Endothelial cell of hepatic sinusoid (primary cell): ENCODE results near the gene LSR.

Experiments
- in situ Hi-C: cut with HindIII; loops from 2 replicates; pipeline ENCODE4 v1.10.0; 2017; ENCODE audit warnings: low sequenced_read_pairs

LSR gene

DNA sequence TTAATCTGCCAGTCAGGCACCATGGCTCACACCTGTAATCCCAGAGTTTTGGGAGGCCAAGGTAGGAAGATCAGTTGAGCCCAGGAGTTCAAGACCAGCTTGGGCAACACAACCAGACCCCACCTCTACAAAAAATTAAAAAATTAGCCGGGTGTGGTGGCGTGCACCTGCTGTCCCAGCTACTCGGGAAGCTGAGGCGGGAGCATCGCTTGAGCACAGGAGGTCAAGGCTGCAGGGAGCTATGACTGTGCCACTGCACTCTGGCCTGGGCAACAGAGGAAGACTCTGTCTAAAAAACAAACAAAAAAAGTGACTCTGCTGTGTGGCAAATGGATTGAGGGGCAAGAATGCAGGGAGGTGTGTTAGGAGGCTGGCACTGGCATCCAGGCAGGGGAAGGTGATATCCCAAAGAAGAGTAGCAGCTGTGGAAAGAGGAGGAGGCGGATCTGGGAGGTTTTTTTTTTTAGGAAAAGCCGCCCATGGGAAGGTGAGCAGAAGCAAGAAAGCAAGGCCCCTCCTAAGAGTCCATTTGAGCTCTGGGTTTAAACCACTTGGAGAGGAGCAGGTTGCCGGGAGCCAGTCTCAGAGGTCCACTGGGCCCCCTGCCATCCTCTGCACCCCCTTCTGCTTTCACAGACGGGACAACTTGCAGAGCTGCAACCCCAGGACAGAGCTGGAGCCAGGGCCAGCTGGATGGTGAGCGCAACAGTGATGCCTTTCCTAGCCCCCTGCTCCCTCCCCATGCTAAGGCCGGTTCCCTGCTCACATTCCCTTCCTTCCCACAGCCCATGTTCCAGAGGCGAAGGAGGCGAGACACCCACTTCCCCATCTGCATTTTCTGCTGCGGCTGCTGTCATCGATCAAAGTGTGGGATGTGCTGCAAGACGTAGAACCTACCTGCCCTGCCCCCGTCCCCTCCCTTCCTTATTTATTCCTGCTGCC, 35.6 kb downstream of the LSR start:
- in situ Hi-C loops: loop anchor here (5.0 to 25.0 kb wide), 3 partner anchors 42 to 153 kb away; partner anchors contain the start of gene FFAR2

DNA sequence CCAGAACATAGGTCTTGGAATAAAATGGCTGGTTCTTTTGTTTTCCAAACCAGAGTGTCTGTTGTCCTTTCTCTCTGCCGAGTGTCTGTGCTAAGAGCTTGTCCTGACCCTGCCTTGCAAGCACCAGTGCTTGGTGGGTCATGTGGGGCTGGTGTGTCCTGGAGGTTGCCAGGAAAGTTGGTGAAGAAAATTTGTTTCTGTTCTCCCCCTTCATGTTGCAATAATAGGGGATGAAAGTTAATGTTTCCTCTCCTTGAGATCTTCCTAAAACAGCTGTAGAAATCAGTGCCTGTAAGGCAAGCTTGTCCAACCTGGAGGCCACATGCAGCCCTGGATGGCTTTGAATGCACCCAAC, 36.3 kb downstream of the LSR start:
- in situ Hi-C loops: loop anchor here (25.0 kb wide), 1 partner anchor 152 kb away; the partner anchor contains the start of gene FFAR2

DNA sequence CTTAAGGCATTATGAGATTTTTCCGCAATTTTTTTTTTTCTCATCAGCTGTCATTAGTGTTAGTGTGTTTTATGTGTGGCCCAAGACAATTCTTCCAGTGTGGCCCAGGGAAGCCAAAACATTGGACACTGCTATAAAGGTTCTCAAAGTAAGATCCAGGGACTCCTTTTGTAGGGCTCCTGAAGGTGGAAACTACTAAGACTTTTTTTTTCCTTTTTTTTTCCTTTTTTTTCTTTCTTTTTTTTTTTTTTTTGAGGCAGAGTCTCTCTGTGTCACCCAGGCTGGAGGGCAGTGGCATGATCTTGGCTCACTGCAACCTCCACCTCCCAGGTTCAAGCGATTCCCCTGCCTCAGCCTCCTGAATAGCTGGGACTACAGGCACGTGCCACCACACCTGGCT, 36.7 kb downstream of the LSR start:
- in situ Hi-C loops: loop anchor here (25.0 kb wide), 1 partner anchor 152 kb away; the partner anchor contains the start of gene FFAR2

DNA sequence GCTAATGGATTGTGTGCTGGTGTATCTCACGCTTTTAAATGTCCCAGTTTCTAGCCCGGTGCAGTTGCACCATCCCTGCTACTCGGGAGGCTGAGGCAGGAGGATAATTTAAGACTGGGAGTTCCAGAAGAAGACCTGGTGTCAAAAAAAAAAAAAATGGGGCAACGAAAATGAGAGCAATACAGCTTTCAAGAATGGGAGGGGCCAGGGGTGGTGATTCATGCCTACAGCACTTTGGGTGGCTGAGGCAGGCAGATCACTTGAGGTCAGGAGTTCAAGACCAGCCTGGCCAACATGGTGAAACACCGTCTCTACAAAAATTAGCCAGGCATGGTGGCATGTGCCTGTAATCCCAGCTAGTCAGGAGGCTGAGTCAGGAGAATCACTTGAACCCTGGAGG, 37.3 kb downstream of the LSR start:
- in situ Hi-C loops: loop anchor here (25.0 kb wide), 1 partner anchor 151 kb away; the partner anchor contains the start of gene FFAR2

DNA sequence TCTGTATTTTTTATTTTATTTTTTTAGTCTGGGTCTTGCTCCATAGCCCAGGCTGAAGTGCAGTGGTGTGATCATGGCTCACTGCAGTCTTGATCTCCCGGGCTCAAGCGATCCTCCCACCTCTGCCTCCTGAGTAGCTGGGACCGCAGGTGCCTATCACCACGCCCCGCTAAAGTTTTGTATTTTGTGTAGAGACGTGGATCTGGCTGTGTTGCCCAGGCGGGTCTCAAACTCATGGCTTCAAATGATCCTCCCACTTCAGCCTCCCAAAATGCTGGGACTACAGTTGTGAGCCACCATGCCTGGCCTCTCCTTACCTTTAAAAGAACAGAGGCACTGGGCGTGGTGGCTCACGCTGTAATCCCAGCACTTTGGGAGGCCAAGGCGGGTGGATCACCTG, 38.9 kb downstream of the LSR start:
- in situ Hi-C loops: loop anchor here (25.0 kb wide), 1 partner anchor 150 kb away; the partner anchor contains the start of gene FFAR2

DNA sequence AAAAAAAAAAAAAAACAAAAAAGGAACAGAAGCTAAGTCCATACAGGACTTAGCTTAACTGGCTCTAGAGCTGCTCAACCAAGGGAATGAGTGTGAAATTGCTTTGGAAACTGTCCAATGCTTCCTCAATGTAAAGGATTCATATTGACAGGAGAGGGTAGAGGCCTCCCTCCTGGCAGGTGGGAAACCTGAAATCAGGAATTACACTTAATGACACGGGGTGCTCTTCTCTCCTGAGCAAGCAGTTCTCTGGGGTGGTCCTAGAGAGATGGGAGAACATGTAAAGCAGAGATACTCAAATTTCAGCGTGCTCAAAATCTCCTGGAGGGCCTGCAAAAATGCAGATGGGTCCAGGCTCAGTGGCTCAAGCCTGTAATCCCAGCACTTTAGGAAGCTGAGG, 39.5 kb downstream of the LSR start:
- in situ Hi-C loops: loop anchor here (25.0 kb wide), 1 partner anchor 149 kb away; the partner anchor contains the start of gene FFAR2

DNA sequence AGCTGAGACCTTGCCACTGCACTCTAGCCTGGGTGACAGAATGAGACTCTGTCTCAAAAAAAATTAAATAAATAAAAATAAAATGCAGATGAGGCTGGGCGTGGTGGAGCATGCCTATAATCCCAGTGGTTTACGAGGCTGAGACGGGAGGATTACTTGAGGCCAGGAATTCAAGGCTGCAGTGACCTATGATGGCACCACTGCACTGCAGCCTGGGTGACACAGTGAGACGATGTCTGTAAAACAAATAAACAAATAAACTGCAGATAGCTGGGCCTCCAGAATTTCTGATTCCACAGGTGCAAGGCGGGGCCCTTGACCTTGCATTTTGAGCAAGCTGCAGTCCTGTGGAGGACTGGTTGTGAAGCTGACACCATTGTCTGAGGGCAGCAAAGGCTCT, 40.1 kb downstream of the LSR start:
- in situ Hi-C loops: loop anchor here (25.0 kb wide), 1 partner anchor 148 kb away; the partner anchor contains the start of gene FFAR2

DNA sequence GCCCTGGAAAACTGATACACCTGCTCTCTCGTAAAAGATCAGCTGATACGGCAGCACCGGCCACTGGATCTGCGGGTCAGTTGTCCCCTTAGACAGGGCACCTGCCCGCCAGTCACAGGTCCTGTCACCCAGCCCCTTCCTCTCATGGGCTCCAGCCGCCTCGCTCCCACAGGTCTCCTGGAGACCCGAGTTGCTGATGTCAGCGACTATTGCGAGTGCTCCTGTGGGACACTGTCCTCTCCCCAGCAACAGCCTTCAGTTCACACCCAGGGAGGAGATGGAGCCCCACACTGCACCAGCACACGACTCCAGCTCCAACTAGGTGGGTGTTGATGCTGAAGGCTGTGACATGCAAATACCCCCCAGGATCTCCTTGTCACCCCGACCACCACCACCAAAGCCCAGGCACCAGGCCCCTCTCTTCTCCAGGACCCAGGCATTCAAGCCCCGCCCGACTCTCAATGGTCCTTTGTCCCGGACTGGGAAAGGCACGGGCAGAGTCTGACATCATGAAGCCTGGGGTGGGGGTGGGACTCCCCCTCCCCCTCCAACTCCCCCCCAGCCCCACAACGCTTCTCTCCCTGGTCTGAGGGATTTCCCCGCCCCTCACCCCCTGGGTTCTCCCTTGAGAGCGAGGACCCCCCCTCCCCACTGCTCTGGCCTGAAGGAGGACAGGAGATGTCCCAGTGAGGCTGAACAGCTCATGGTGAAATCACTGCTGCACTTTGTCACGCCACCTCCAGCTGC, 41.8 kb downstream of the LSR start:
- in situ Hi-C loops: loop anchor here (25.0 kb wide), 1 partner anchor 147 kb away; the partner anchor contains the start of gene FFAR2

DNA sequence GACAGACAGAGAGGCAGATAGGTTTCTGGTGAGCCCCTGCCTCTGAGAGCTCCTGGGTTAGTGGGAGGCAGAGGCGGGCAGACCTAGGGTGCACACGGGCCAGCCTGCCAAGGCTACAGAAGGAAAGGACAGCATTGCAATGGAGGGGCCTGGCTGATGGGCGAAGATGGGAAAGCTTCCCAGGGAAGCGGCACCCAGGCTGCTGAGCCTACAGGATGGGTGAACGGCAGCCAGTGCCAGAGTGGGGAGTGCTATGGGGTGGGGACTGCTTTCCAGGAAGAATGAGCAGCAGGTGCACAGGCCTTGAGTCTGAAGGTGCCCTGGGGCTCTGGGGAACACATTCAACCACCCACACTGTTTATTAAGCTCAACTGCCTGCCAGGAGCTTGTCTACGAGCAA, 42.5 kb downstream of the LSR start:
- in situ Hi-C loops: loop anchor here (25.0 kb wide), 1 partner anchor 146 kb away; the partner anchor contains the start of gene FFAR2

DNA sequence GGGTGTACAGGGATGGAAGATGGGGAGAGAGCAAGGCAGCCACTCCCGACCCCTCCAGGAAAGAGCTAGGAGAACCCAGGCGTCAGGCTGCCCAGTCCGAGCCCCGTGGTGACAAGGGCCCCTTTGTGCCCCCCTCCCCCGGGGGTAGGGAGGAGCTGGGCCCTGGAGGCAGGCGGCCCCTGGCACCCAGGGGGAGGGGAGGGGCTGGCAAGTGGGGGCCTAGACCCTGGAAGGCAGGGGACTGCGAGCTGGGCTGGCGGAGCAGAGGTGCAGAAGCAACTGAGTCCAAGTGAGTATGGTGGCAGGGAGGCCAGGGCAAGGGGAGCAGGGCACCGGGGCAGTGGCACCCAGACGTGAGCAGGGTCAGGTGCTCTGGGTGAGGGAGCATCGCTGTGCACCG, 43.1 kb downstream of the LSR start, which contains the start of gene MAG:
TSS of gene MAG (plus strand) at position 246 of the 400 bp plus-strand sequence. CDS start 3,248 bp downstream, outside the sequence.
- in situ Hi-C loops: loop anchor here (25.0 kb wide), 1 partner anchor 145 kb away; the partner anchor contains the start of gene FFAR2

DNA sequence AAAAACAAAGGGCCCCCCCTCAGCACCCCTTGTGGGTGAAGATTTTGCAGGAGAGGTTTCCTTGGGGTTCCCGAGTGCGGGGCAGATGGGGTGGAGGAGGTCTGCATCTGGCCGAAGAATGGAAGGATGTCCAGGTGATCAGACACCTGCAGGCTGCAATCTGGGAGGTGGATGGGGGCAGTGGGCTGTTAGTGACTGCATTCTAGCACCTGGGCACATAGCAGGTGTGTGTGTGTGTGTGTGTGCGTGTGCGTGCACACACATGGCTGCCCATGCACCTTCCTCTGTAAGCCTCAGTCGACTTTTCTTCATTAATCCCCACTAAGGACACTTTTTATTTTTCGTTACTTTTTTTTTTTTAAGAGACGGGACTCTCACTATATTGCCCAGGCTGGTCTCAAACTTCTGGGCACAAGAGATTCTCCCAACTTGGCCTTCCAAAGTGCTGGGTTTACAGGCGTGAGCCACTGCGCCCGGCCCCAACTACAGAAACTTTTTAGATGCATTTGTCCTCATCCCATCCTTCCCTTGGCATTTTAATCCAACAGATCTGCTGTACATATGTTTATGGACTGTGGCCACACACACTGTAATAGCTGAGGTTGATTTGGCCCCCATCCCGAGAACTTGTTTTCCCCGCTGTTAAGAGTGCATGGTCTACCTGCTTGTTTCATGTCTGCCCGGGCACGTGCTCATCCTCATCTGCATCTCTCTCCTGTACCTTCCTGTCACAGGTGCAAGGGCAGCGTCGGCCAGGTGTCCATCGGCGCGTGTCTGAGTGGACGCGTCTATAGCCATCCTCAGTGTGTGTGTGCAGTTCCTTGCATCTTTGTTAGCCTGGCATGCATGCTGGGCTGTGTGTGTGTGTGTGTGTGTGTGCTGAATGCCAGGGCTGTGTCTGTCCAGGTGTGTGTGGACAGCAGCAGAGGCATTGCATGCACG, 43.9 kb downstream of the LSR start:
- in situ Hi-C loops: loop anchor here (25.0 kb wide), 1 partner anchor 145 kb away; the partner anchor contains the start of gene FFAR2

DNA sequence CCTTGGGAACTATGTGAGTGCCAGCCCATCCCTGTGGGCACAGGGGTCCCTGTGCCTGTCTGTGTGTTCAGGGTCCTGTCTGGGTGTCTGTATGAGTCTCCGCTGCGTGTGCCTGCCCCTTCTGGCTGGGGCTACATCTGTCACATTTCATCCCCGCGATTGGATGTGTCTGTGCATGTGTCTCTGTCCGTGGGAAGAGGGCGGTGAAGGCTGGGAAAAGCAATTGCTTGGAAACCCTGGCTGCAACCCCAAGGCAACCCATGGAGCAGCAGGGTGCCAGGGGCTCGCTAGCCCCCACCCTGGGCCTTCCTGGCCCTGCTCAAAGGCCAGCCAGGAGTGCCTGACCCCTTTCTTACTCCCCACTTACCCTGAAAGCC, 44.5 kb downstream of the LSR start:
- in situ Hi-C loops: loop anchor here (25.0 kb wide), 1 partner anchor 144 kb away; the partner anchor contains the start of gene FFAR2

DNA sequence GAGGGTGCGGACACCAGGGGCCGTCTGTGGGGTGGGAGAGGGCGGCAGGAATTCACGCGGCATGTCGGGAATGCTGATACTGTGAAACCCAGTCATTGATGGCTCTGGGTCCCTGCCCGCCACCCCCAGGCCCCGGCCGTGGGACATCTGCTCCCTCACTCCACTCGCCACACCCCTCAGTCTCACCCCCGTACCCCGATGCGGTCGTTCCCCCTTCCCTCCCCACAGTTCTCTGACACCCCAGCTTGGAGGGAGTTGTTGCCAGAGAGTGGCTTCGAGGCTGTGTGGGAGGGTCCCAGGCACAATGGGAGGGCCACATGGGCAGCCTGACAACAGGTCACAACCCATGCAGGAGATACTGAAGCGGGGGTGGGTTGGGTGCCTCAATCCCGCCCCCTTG, 45.0 kb downstream of the LSR start:
- in situ Hi-C loops: loop anchor here (25.0 kb wide), 1 partner anchor 143 kb away; the partner anchor contains the start of gene FFAR2

DNA sequence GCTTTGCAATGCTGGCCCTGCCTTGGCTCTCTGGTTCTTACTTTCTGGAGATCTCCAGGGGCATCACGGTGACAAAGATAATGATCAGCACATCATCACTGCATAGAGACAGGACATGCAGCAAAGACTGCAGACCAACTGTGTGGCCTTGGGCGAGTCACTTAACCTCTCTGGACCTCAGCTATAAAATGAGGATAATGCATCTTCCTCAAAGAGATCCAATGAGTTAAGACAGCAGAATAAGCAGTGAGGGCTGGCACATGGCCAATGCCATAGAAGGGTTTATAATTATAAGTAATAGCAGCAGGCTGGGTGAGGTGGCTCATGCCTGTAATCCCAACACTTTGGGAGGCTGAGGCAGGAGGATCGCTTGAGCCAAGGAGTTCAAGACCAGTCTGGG, 45.5 kb downstream of the LSR start:
- in situ Hi-C loops: loop anchor here (25.0 kb wide), 1 partner anchor 143 kb away; the partner anchor contains the start of gene FFAR2

DNA sequence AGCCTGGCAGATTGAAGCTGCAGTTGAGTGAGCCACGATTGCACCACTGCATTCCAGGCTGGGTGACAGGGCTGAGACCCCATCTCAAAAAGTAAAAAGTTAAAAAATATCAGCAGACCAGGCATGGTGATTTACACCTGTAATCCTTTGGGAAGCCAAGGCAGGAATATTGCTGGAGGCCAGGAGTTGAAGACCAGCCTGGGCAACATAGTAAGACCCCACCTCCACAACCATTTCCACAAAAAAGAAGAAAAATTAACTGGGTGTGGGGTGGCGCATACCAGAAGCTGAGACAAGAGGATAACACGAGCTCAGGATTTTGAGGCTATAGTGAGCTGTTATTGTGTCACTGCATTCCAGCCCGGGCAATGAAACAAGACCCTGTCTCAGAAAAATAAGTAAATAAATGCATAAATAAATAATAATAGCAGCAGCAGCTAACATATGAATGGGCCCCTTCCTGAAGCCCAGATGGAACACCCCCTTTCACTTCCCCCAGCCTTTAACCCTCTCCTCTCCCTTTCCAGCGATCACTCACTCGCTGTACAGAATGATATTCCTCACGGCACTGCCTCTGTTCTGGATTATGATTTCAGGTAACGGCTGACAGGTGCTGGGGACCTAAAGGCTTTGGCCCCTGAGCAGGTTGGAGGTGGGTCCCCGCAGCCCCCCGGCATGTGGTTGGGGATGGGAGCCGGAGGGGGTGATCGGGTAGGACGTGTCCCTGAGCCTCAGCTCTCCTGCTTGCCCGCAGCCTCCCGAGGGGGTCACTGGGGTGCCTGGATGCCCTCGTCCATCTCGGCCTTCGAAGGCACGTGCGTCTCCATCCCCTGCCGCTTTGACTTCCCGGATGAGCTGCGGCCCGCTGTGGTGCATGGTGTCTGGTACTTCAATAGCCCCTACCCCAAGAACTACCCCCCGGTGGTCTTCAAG, 46.3 kb downstream of the LSR start:
- in situ Hi-C loops: loop anchor here (25.0 kb wide), 1 partner anchor 142 kb away; the partner anchor contains the start of gene FFAR2

DNA sequence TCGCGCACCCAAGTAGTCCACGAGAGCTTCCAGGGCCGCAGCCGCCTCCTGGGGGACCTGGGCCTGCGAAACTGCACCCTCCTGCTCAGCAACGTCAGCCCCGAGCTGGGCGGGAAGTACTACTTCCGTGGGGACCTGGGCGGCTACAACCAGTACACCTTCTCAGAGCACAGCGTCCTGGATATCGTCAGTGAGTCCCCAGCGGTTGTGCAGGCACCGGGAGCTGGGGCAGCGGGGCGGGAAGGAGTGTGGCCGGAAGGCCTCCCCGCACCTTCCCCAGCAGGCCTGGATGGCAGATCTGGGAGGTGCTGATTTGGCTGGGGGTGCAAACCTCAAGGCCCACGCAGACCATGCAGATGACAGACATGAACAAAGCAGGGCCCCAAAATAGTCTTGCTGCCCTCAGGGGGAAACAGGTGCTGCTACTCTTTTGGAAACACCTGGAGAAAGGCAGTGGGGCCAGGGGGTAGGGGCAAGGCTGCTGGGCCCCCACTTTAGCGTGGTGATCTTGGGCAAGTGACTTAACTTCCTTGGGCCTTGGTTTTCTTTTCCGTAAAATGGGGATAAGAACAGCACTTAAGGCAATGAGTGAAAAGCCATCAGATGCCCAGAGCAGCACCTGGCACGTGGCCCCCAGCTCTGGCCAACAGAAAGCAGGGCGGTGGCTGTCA, 47.1 kb downstream of the LSR start:
- in situ Hi-C loops: loop anchor here (25.0 kb wide), 1 partner anchor 141 kb away; the partner anchor contains the start of gene FFAR2

DNA sequence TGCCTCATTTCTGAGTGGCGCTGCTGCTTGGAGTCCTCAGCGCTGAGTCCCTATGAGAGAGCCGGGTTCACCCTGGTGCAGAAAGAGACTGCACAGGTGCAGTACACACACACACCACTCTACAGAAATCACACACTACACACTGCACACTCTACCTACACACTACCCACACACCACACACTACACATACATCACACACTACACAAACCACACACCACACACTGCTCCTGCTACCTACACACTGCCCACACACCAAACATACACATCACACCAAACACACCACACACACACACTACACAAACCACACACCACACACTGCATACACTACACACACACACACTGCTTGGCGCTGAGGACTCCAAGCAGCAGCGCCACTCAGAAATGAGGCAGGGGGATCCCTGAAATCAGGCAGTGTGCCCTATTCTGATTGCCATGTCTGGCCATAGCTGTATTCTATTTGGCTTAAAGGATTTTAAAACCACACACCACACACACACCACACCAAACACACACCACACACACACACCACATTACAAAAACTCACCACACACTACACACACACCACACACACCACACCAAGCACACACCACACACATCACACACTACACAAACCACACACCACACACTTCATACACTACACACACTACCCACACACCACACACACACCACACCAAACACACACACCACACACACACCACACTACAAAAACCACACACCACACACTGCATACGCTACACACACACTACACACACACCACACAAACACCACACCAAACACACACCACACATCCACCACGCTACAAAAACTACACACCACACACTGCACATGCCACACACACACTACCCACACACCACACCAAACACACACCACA, 48.1 kb downstream of the LSR start:
- in situ Hi-C loops: loop anchor here (25.0 kb wide), 1 partner anchor 140 kb away; the partner anchor contains the start of gene FFAR2
